Stomach (tissue), 4 donors: ENCODE results near the gene TRAPPC10.

Experiments used
- EP300 ChIP-seq: sonication (generic); formaldehyde crosslinking; IDR thresholded peaks from one replicate; pipeline ENCODE4 v1.6.1; 2017; ENCODE audit warnings: antibody characterized with exemption
- POLR2AphosphoS5 ChIP-seq, 3 donors: sonication (generic); formaldehyde crosslinking; IDR thresholded peaks; one replicate each; pipeline ENCODE4 v1.6.1; 2016; ENCODE audit warnings: antibody characterized with exemption in 3 of 3

- no peak for TF ChIP-seq POLR2AphosphoS5 (IDR thresholded peaks at IDR 0.05)
- TF ChIP-seq EP300: no peak
Measured at GRCh38 chr21:44087426-44088400, 75.6 kb downstream of the TRAPPC10 start.
